Stimulated activated CD4-positive, alpha-beta T cell treated with anti-CD3 and anti-CD28 coated beads, Interleukin-15, amount 100 ng/mL, for 1 hour (primary cell): ENCODE measurements around the gene DNAAF5.
"Not testable (repeated sequence)": the region's sequence is repeated elsewhere in the genome, so short reads cannot be mapped to it uniquely, and the experiment has no call there.

Source experiments
- DNase-seq, 2 donors: peaks; one replicate each; pipeline ENCODE4 v3.0.0-alpha.2; 2020; ENCODE audit warnings: low read depth in 1 of 2, low spot score in 1 of 2

The DNAAF5 gene

DNA sequence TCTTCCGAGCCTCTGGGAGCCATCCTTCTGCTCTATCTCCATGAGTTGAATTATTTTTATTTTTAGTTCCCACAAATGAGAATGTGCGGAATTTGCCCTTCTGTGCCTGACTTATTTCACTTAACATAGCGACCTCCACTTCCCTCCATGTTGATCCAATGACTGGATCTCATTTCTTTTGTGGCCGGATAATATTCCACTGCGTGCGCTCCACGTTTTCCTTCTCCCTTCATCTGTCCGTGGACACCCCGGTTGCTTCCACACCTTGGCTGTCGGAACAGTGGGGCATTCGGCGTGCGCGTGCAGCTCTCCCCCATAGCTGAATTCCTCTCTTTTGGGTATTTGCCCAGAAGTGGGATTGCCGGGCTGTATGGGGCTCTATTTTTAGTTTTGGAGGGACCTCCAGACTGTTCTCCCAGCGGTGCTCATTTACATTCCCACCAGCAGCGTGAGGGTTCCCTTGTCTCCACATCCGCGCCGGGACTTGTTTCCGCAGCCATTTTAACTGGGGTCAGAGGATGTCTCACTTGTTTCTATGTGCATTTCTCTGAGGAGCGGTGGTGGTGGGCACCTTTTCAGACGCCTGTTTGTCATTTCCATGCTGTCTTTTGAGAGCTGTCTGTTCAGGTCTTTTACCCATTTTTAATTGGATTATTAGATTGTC is 54.8 kb downstream of the DNAAF5 start:
- no peak for DNase-seq

DNA sequence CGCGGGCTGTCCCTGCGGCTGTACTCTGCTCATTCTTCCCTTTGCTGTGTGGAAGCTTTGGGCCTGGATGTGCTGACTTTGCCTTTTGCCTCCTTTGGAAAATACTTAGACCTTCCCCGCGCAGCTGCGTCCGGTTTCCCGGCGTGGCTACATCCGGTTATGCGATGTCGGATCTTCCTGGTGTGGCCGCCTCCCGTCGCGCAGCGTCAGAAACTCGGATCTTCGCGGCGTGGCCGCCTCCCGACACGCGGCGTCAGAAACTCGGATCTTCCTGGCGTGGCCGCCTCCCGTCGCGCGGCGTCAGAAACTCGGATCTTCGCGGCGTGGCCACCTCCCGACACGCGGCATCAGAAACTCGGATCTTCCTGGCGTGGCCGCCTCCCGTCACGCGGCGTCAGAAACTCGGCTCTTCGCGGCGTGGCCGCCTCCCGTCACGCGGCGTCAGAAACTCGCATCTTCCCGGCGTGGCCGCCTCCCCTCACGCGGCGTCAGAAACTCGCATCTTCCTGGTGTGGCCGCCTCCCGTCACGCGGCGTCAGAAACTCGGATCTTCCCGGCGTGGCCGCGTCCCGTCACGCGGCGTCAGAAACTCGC is 55.5 kb downstream of the DNAAF5 start:
- DNase-seq = no peak

DNA sequence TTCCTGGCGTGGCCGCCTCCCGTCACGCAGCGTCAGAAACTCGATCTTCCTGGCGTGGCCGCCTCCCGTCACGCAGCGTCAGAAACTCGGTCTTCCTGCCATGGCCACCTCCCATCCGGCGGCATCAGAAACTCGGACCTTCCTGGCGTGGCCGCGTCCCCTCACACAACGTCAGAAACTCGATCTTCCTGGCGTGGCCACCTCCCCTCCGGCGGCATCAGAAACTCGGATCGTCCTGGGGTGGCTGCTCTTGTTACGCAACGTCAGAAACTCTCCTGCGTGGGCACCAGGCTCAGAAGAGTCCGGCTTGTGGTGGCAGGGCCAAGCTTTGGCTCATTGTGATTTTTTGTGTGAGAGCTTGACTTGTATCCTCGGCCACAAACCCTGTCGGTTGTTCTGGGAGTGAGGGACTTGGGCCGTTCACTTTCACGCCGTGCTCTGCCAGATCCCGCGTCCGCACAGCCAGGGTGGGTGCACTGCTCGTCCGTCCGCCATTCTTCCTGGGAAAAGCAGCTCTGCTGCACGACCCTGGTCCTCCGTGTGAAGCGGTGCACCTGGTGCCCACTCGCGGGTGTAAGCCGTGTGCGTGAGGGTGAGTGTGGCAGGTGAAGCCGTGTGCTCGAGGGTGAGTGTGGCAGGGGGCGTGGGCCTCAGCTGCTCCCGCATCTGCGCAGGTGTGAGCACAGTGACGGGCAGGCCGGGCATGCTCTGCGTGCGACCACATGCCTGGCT is 56.4 kb downstream of the DNAAF5 start:
- DNase-seq = no peak

DNA sequence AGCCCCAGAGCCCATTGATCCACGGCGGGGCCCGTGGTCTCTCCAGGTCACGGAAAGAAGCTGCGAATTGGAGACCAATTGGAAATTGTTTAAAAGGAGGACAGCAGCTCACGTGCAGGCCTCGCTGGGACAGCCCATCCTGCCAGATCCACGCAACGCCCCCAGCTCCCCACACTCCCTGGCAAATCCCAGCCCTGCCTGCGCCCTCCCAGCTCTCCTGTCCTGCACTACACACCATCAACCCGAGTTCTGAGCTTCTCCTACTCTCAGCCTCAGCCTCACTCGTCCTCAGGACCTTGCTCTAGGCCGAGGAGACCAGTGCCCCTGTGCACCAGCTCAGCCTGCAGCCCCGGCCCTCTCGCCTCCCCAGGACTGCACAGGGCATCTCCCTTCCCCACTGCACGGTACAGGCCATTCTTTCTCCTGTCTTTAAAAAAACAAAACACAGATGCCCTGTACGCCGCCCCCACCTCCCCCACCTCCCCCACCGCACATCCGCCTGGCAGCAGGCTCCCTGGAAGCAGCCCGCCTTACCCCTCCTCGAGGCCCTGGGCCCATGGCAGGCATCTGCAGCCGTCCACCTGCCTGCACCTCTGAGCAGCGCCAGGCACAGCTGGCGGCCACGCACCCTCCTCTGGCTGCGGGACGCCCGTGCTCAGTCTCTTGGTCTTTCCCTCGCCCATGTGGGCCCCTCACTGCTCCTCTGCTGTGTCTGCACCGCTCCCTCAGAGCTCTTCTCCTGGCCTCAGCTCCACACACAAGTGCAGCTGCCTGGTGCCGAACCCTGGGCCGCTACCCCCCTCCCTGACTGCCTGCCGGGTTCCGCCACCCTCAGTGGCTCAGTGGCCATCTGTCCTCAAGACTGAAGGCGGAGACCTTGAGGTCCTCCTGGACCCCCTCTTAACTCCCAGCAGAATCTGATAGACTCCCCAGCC is 57.3 kb downstream of the DNAAF5 start:
- DNase-seq = no peak

DNA sequence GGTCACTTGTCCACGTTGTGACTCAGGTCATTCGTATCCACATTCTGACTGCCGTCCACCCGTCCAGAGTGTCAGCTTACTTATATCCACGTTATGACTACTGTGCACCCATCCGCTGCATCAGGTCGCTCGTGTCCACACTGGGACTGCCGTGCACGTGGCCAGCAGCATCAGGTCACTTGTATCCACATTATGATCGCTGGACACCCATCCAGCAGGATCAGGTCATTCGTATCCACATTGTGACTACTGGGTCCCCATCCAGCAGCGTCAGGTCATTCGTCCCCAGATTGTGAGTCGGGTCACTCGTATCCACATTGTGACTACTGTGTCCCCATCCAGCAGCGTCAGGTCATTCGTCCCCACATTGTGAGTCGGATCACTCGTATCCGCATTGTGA is 58.5 kb downstream of the DNAAF5 start:
- no peak for DNase-seq

DNA sequence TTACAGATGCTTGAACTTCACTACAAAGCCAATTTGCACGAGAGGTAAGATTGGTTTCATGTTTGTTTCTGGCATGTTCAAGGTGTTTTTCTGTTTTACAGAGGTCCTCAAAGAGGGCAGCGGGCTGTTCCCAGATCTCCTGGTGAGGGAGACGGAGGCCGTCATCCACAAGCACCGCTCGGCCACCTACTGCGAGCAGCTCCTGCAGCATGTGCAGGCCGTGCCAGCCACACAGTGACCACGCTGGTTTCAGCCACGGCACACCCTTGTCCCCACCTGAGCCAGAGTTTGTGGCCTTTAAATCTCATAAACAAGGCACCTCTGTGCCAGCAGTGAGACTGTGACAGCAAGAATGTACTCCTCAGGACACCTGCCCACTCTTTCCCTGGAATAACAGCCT is 58.9 kb downstream of the DNAAF5 start:
- no peak for DNase-seq

DNA sequence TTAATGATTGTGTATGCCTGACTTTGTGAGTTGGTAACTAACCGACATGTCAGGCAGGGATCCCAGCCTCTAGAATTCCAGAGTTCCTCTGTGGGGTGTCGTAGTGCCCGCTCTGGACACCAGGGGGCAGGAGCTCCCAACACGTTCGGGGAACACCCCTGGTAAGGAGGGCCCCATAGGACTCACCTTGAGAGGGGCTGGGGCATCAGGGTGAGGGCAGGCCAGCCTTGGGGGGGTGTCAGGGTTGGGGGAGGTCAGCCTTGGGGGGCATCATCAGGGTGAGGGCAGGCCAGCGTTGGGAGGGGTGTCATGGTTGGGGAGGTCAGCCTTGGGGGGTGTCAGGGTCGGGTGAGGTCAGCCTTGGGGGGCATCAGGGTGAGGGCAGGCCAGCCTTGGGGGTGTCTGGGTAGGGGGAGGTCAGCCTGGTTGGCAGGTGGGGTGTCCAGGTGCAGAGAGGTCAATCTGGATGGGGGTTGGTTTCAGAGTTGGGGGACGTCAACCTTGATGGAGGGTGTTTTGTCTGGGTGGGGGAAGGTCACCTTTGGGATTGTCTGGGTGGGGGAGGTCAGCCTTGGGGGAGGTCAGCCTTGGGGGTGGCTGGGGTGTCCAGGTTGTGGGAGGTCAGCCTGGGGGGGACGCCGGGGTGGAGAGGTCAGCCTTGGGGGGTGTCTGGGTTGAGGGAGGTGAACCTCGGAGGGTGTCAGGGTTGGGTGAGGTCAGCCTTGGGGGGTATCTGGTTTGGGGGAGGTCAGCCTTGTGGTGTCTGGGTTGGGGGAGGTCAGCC is 60.2 kb downstream of the DNAAF5 start:
- DNase-seq = peak; percentile 45 to 61

DNA sequence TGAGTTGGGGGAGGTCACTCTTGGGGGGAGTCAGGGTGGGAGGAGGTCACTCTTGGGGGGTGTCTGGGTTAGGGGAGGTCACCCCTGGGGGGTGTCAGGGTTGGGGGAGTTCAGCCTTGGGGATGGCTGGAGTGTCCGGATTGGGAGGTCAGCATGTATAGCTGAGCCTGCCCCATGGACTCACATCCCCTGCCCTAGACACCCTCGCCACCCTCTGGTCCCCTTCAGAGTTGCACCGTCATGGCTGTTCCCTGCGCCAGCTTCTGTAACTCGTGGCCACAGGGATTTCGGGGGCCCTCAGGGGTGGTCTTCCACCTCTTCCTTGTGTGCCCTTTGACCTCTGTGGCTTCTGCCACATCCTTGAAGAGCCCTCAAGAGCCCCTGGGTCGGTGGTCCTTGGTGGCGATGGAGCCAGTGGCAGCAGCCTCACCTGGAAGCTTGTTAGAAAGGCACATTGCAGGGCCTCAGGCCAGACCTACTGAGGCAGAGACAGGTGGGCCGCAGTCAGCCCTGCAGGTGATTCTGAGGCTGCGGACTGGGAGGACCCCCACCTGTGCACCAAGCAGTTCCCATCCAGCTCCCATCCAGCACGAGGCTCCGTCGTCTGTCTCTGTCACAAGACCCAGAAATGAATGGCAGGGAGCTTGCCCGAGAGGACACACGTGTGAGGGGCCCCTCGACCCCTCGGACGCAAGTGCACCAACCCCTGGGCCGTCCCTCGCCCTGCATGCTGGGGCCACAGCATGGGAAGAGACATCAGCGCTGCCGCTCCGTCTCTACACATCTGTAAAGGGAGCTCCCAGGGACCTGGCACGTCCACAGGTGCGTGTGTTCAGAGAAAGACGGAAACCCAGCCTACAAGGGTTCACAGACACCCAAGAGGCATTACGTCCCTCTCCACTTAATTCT is 61.1 kb downstream of the DNAAF5 start:
- no peak for DNase-seq

DNA sequence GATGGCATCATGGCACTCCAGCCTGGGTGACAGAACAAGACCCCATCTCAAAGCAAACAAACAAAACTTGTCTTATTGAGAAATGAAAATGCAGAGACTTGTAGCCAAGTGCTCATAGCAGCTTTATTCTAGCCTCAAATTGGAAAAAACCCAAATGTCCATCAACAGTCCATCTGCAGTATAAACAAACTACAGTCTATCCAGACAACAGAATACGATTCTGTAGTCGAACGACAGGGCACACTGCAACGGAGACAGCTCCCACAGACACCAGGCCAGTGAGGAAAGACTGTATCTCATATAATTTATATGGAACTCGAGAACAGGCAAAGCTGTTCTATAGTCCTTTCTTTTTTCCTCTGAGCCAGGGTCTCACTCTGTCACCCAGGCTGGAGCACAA is 65.0 kb downstream of the DNAAF5 start:
- no peak for DNase-seq

DNA sequence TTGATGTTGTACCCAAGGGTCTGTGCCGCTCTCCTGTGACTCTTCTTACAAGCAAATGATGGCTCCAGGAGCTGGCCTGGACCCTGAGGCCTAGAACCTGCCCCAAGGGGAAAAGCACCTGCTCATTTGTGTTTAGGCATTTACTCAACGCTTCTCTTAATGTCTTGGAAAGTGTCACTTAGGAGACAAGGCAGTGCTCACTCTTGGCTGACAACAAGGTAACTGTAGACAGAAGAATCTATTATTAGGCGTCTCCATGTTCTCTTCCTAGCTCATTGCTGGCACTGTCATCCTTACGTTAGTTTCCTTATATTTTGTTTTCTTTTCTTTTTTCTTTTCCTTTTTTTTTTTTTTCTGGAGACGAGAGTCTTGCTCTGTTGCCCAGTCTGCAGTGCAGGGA is 67.7 kb downstream of the DNAAF5 start:
- no peak for DNase-seq

DNA sequence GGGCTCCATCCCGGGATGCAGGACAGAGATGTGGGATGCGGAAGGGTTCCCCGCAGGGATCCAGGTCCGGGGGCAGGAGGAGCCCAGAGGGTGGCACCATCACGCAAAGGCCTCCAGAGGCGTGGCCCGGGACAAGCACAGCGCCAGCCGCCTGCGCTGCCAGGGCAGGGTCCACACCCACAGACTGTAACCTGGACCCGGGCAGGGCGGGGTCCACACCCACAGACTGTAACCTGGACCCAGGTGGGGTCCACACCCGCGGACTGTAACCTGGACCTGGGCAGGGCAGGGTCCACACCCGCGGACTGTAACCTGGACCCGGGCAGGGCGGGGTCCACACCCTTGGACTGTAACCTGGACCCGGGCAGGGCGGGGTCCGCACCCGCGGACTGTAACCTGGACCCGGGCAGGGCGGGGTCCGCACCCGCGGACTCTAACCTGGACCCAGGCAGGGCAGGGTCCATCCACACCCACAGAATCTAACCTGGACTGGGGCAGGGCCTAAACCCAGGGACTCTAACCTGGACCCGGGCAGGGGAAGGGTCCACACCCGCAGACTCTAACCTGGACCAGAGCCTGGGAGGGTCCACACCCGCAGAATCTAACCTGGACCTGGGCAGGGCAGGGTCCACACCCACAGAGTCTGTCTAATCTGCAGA is 68.3 kb downstream of the DNAAF5 start:
- no peak for DNase-seq

DNA sequence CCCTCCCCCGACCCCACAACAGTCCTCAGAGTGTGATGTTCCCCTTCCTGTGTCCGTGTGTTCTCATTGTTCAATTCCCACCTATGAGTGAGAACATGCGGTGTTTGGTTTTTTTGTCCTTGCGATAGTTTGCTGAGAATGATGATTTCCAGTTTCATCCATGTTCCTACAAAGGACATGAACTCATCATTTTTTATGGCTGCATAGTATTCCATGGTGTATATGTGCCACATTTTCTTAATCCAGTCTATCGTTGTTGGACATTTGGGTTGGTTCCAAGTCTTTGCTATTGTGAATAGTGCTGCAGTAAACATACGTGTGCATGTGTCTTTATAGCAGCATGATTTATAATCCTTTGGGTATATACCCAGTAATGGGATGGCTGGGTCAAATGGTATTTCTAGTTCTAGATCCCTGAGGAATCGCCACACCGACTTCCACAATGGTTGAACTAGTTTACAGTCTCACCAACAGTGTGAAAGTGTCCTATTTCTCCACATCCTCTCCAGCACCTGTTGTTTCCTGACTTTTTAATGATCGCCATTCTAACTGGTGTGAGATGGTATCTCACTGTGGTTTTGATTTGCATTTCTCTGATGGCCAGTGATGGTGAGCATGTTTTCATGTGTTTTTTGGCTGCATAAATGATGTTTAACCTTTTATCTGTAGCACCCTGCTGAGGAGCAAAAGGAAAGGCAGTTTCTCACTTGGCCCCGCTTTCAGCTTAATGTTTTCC is 70.1 kb downstream of the DNAAF5 start:
- DNase-seq = not testable (repeated sequence)

DNA sequence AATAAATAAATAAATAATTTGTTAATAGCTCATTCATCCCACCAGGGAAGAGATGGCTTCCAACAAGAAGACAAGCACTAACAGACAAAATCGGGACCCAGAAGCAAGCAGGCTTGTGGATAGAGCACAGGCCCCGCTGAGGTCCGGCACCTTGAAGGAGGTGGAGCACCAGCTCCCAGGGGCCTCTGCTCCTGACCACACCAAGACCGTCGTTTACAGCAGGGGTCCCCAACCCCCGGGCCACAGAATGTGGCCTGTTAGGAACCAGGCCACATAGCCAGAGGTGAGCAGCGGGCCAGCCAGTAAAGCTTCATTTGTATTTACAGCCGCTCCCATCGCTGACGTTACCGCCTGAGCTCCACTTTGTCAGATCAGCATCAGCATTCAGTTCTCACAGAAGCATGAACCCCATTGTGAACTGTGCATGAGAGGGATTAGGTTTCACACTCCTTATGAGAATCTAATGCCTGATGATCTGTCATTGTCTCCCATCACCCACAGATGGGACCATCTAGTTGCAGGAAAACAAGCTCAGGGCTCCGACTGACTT is 72.5 kb downstream of the DNAAF5 start:
- no peak for DNase-seq

DNA sequence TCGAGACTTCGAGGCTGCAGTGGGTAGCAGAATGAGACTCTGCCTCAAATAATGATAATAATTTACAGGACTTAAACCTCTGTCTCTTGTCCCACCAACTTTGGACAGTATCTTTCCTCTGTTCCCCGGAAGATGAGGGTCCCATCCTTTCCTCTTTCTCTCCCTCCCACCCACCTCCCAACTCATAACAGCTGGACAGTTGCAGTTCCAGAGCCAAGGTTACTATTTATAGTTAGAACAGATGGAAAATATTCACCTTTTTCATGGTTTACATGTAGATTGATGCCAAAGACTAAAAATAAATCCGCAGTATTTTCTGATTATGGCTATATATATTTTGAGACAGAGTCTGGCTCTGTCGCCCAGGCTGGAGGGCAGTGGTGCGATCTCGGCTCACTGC is 74.2 kb downstream of the DNAAF5 start:
- no peak for DNase-seq

DNA sequence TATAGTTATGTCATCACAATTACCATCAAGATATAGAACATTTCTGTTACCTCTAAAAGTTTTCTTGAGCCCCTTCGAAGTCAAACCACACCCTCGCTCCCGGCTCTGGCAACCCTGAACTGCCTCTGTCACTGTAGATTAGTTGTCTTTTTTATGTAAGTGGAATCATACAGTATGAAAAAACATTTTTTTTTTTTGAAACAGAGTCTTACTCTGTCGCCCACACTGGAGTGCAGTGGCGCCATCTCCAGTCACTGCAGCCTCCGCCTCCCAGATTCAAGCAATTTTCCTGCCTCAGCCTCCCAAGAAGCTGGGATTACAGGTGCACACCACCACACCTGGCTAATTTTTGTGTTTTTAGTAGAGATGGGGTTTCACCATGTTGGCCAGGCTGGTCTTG is 74.9 kb downstream of the DNAAF5 start:
- not testable (repeated sequence) for DNase-seq

DNA sequence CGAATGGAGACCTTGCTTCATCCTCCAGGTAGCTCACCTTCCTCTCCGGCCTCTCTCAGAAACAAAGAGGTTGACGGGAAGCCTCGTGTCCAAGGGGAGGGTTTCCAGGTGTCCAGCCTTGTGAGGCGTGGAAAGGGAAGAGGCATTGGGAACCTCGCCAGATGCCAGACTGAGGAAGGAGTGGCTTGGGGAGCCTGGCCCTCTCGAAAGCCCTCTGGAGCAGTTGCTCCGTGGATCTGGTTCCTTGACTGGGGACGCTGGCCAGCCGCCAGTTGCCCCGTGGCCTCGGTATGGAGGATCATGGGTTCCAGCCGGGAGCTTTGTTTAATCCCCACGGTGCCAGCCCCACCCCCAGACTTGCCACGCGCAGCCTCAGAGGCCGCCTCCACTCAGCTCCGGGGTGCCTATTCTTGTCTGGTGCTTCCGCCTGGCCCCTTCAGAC is 75.5 kb downstream of the DNAAF5 start:
- no peak for DNase-seq

DNA sequence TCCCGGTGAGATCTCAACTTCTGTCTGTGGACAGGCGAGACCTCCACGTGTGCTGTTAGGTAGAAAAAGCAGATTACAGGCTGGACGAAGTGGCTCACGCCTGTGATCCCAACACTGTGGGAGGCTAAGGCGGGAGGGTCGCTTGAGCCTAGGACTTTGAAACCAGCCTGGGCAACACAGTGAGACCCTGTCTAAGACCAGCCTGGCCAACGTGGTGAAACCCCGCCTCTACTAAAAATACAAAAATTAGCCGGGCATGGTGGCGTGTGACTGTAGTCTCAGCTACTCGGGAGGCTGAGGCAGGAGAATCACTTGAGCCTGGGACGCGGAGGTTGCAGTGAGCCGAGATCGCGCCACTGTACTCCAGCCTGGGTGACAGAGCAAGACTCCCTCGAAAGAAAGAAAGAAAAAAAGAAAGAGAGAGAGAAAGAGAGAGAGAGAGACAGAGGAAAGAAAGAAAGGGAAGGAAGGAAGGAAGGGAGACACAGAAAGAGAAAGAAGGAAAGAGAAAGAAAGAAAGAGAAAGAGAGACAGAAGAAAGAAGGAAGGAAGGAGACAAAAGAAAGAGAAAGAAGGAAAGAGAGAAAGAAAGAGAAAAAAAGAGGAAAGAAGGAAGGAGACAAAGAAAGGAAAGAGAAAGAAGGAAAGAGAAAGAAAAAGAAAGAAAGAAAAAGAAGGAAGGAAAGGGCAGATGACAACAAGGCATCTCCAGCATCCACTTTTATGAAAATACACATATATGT is 76.2 kb downstream of the DNAAF5 start:
- DNase-seq = no peak
